ENCODE results near the gene LRRN2. TPM values are rescaled to one million over a fixed set of nuclear protein-coding genes. Genes with fewer than 3 reads are reported as not detected.
A peak's percentile ranks its signal among the peaks of the same experiment; 100 is the strongest.

The LRRN2 gene
- 3.3 to 5.9 TPM (median 4.6 TPM) in 3 replicates for total RNA-seq
- long read RNA-seq, full-length matches to known transcripts, result 24 of 24 reads
- long read RNA-seq, partial matches to known transcripts, result 0 of 24 reads
- long read RNA-seq, other reads (novel, unspliced or antisense), result 0 of 24 reads

GRCh38 chr1:204685236-204686006 lies at the start of gene LRRN2:
Gene LRRN2, minus strand, starts transcription at chr1:204685738. Its CDS starts 65,746 bp downstream, at chr1:204619992.
- Mint-ChIP-seq H3K9me3 (ENCODE audit: low read depth) (no peaks in the 10 kb centered on the region), H3K4me3 (ENCODE audit: unreplicated experiment) (peak within 1 kb of the TSS; percentile 76), H3K4me1 (ENCODE audit: low read depth) (peaks cover 7% of the 10 kb centered on the region), H3K27me3 (ENCODE audit: low read depth) (peaks cover 39% of the 10 kb centered on the region), H3K36me3 (ENCODE audit: low read depth) (no peaks in the 10 kb centered on the region), H3K27ac (ENCODE audit: unreplicated experiment) (peak within 1 kb of the TSS; percentile 36)
- no peak for DNase-seq (ENCODE audit: low spot score)
- TF ChIP-seq CTCF (IDR thresholded peaks at IDR 0.05), result no peak

GRCh38 chr1:204735042-204735441 lies 49.5 kb upstream of the LRRN2 start:
- H3K27ac Mint-ChIP-seq (ENCODE audit: unreplicated experiment), result no peak overlapping the region
- DNase-seq (ENCODE audit: low spot score), result no peak
- peaks cover 18% of the 10 kb centered on the region for H3K9me3 Mint-ChIP-seq (ENCODE audit: low read depth)
- peaks cover 4% of the 10 kb centered on the region for H3K36me3 Mint-ChIP-seq (ENCODE audit: low read depth)
- TF ChIP-seq CTCF (IDR thresholded peaks at IDR 0.05), result no peak
- H3K4me1 Mint-ChIP-seq (ENCODE audit: low read depth), result no peaks in the 10 kb centered on the region
- no peak overlapping the region for H3K4me3 Mint-ChIP-seq (ENCODE audit: unreplicated experiment)
- H3K27me3 Mint-ChIP-seq (ENCODE audit: low read depth), result peaks cover 77% of the 10 kb centered on the region

GRCh38 chr1:204733869-204734596 lies 48.5 kb upstream of the LRRN2 start:
- peaks cover 13% of the 10 kb centered on the region for H3K9me3 Mint-ChIP-seq (ENCODE audit: low read depth)
- H3K4me3 Mint-ChIP-seq (ENCODE audit: unreplicated experiment), result no peak overlapping the region
- H3K27ac Mint-ChIP-seq (ENCODE audit: unreplicated experiment), result no peak overlapping the region
- TF ChIP-seq CTCF (IDR thresholded peaks at IDR 0.05), result no peak
- peaks cover 1% of the 10 kb centered on the region for H3K36me3 Mint-ChIP-seq (ENCODE audit: low read depth)
- H3K27me3 Mint-ChIP-seq (ENCODE audit: low read depth), result peaks cover 76% of the 10 kb centered on the region
- DNase-seq (ENCODE audit: low spot score), result no peak
- no peaks in the 10 kb centered on the region for H3K4me1 Mint-ChIP-seq (ENCODE audit: low read depth)

- no peak for DNase-seq (ENCODE audit: low spot score)
- Mint-ChIP-seq H3K27ac (ENCODE audit: unreplicated experiment) (no peak overlapping the region), H3K27me3 (ENCODE audit: low read depth) (peaks cover 76% of the 10 kb centered on the region), H3K4me3 (ENCODE audit: unreplicated experiment) (no peak overlapping the region), H3K9me3 (ENCODE audit: low read depth) (peaks cover 6% of the 10 kb centered on the region), H3K4me1 (ENCODE audit: low read depth) (no peaks in the 10 kb centered on the region), H3K36me3 (ENCODE audit: low read depth) (peaks cover 1% of the 10 kb centered on the region)
- TF ChIP-seq CTCF (IDR thresholded peaks at IDR 0.05), result no peak
Measured at GRCh38 chr1:204733289-204733688, 47.8 kb upstream of the LRRN2 start.

GRCh38 chr1:204731985-204732575 lies 46.5 kb upstream of the LRRN2 start:
- Mint-ChIP-seq H3K9me3 (ENCODE audit: low read depth) (no peaks in the 10 kb centered on the region), H3K27ac (ENCODE audit: unreplicated experiment) (no peak overlapping the region), H3K27me3 (ENCODE audit: low read depth) (peaks cover 70% of the 10 kb centered on the region), H3K36me3 (ENCODE audit: low read depth) (peaks cover 1% of the 10 kb centered on the region), H3K4me3 (ENCODE audit: unreplicated experiment) (no peak overlapping the region), H3K4me1 (ENCODE audit: low read depth) (no peaks in the 10 kb centered on the region)
- TF ChIP-seq CTCF (IDR thresholded peaks at IDR 0.05), result no peak
- no peak for DNase-seq (ENCODE audit: low spot score)

All from chondrocyte (in vitro differentiated cells).